WTC11 (cell line): ENCODE data around the gene PARVG.

Source experiments
- CREB1 ChIP-seq: sonication (generic); formaldehyde crosslinking; IDR thresholded peaks from 2 replicates; pipeline ENCODE4 v1.8.0; 2023; ENCODE audit warnings: mild to moderate bottlenecking, missing genetic modification reagents
- GRHL2 ChIP-seq: fragments of 250-450 bp; sonication (Bioruptor Pico); IDR thresholded peaks from 2 replicates; pipeline ENCODE4 v1.8.0; 2022; ENCODE audit warnings: mild to moderate bottlenecking, moderate library complexity; ENCODE audit not compliant: insufficient replicate concordance, severe bottlenecking
- JUN ChIP-seq: sonication (generic); formaldehyde crosslinking; IDR thresholded peaks from 2 replicates; pipeline ENCODE4 v1.8.0; 2023; ENCODE audit warnings: mild to moderate bottlenecking, missing genetic modification reagents
- NFYB ChIP-seq: sonication (generic); formaldehyde crosslinking; conservative IDR thresholded peaks from 2 replicates; pipeline ENCODE4 v1.8.0; 2022; ENCODE audit warnings: low read depth, missing genetic modification reagents
- SMAD4 ChIP-seq: sonication (generic); formaldehyde crosslinking; IDR thresholded peaks from 2 replicates; pipeline ENCODE4 v1.8.0; 2022; ENCODE audit warnings: mild to moderate bottlenecking, missing genetic modification reagents
- SP1 ChIP-seq: sonication (generic); formaldehyde crosslinking; conservative IDR thresholded peaks from 2 replicates; pipeline ENCODE4 v1.8.1; 2022; ENCODE audit warnings: missing genetic modification reagents
- TF ChIP-seq, protein P1 (sequence below): sonication (generic); formaldehyde crosslinking; IDR thresholded peaks from 2 replicates; pipeline ENCODE4 v1.8.0; 2022; ENCODE audit warnings: mild to moderate bottlenecking, missing genetic modification reagents
- TF ChIP-seq, protein P2 (sequence below): fragments of 200-600 bp; IDR thresholded peaks from 2 replicates; pipeline ENCODE4 v1.8.0; 2022; ENCODE audit warnings: antibody characterized with exemption
- TF ChIP-seq, protein P3 (sequence below): sonication (generic); formaldehyde crosslinking; IDR thresholded peaks from 2 replicates; pipeline ENCODE4 v1.8.1; 2023; ENCODE audit warnings: mild to moderate bottlenecking, missing genetic modification reagents, moderate library complexity
- TF ChIP-seq, protein P4 (sequence below): sonication (generic); formaldehyde crosslinking; IDR thresholded peaks from 2 replicates; pipeline ENCODE4 v1.8.0; 2022; ENCODE audit warnings: mild to moderate bottlenecking, missing genetic modification reagents
- TF ChIP-seq, protein P5 (sequence below): fragments of 250-450 bp; sonication (Bioruptor Pico); IDR thresholded peaks from 2 replicates; pipeline ENCODE4 v1.9.0; 2021; ENCODE audit warnings: mild to moderate bottlenecking, borderline replicate concordance
- TF ChIP-seq, protein P6 (sequence below): sonication (generic); formaldehyde crosslinking; IDR thresholded peaks from 2 replicates; pipeline ENCODE4 v1.8.1; 2023; ENCODE audit warnings: mild to moderate bottlenecking, missing genetic modification reagents, moderate library complexity
- TF ChIP-seq, protein P7 (sequence below): fragments of 250-450 bp; sonication (Bioruptor Pico); conservative IDR thresholded peaks from 2 replicates; pipeline ENCODE4 v1.9.0; 2021; ENCODE audit warnings: mild to moderate bottlenecking

DNA sequence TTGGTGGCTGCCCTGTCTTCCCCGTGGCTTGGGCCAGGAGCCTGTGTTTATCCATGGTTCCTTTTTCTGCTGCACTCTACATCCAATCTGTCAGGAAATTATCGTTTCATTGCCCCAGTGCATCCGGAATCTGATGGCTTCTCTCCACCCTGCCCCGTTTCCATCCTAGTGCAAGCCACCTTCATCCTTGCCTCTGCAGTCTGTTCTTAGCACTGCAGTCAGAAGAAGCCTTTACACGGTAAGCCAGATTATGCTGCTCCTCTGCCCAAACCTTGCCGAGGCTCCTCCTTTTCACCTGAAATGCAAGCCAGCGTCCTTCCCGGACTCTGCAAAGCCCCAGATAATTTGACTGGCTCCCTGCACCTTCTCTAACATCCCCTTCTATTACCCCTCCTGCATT, 45.1 kb downstream of the PARVG start:
- TF ChIP-seq, protein P1, sequence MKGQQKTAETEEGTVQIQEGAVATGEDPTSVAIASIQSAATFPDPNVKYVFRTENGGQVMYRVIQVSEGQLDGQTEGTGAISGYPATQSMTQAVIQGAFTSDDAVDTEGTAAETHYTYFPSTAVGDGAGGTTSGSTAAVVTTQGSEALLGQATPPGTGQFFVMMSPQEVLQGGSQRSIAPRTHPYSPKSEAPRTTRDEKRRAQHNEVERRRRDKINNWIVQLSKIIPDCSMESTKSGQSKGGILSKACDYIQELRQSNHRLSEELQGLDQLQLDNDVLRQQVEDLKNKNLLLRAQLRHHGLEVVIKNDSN (CRISPR knock-in tag) = no peak
- TF ChIP-seq GRHL2 (CRISPR knock-in tag) = no peak
- TF ChIP-seq, protein P2, sequence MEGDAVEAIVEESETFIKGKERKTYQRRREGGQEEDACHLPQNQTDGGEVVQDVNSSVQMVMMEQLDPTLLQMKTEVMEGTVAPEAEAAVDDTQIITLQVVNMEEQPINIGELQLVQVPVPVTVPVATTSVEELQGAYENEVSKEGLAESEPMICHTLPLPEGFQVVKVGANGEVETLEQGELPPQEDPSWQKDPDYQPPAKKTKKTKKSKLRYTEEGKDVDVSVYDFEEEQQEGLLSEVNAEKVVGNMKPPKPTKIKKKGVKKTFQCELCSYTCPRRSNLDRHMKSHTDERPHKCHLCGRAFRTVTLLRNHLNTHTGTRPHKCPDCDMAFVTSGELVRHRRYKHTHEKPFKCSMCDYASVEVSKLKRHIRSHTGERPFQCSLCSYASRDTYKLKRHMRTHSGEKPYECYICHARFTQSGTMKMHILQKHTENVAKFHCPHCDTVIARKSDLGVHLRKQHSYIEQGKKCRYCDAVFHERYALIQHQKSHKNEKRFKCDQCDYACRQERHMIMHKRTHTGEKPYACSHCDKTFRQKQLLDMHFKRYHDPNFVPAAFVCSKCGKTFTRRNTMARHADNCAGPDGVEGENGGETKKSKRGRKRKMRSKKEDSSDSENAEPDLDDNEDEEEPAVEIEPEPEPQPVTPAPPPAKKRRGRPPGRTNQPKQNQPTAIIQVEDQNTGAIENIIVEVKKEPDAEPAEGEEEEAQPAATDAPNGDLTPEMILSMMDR = no peak
- TF ChIP-seq, protein P3, sequence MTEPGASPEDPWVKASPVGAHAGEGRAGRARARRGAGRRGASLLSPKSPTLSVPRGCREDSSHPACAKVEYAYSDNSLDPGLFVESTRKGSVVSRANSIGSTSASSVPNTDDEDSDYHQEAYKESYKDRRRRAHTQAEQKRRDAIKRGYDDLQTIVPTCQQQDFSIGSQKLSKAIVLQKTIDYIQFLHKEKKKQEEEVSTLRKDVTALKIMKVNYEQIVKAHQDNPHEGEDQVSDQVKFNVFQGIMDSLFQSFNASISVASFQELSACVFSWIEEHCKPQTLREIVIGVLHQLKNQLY (CRISPR knock-in tag) = no peak
- TF ChIP-seq, protein P4, sequence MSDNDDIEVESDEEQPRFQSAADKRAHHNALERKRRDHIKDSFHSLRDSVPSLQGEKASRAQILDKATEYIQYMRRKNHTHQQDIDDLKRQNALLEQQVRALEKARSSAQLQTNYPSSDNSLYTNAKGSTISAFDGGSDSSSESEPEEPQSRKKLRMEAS (CRISPR knock-in tag) = no peak
- no peak for TF ChIP-seq CREB1 (CRISPR knock-in tag)
- TF ChIP-seq NFYB = no peak
- no peak for TF ChIP-seq SP1 (CRISPR knock-in tag)
- TF ChIP-seq, protein P5, sequence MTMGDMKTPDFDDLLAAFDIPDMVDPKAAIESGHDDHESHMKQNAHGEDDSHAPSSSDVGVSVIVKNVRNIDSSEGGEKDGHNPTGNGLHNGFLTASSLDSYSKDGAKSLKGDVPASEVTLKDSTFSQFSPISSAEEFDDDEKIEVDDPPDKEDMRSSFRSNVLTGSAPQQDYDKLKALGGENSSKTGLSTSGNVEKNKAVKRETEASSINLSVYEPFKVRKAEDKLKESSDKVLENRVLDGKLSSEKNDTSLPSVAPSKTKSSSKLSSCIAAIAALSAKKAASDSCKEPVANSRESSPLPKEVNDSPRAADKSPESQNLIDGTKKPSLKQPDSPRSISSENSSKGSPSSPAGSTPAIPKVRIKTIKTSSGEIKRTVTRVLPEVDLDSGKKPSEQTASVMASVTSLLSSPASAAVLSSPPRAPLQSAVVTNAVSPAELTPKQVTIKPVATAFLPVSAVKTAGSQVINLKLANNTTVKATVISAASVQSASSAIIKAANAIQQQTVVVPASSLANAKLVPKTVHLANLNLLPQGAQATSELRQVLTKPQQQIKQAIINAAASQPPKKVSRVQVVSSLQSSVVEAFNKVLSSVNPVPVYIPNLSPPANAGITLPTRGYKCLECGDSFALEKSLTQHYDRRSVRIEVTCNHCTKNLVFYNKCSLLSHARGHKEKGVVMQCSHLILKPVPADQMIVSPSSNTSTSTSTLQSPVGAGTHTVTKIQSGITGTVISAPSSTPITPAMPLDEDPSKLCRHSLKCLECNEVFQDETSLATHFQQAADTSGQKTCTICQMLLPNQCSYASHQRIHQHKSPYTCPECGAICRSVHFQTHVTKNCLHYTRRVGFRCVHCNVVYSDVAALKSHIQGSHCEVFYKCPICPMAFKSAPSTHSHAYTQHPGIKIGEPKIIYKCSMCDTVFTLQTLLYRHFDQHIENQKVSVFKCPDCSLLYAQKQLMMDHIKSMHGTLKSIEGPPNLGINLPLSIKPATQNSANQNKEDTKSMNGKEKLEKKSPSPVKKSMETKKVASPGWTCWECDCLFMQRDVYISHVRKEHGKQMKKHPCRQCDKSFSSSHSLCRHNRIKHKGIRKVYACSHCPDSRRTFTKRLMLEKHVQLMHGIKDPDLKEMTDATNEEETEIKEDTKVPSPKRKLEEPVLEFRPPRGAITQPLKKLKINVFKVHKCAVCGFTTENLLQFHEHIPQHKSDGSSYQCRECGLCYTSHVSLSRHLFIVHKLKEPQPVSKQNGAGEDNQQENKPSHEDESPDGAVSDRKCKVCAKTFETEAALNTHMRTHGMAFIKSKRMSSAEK = no peak
- TF ChIP-seq, protein P6, sequence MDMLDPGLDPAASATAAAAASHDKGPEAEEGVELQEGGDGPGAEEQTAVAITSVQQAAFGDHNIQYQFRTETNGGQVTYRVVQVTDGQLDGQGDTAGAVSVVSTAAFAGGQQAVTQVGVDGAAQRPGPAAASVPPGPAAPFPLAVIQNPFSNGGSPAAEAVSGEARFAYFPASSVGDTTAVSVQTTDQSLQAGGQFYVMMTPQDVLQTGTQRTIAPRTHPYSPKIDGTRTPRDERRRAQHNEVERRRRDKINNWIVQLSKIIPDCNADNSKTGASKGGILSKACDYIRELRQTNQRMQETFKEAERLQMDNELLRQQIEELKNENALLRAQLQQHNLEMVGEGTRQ = no peak
- no peak for TF ChIP-seq SMAD4
- no peak for TF ChIP-seq JUN (CRISPR knock-in tag)
- TF ChIP-seq, protein P7, sequence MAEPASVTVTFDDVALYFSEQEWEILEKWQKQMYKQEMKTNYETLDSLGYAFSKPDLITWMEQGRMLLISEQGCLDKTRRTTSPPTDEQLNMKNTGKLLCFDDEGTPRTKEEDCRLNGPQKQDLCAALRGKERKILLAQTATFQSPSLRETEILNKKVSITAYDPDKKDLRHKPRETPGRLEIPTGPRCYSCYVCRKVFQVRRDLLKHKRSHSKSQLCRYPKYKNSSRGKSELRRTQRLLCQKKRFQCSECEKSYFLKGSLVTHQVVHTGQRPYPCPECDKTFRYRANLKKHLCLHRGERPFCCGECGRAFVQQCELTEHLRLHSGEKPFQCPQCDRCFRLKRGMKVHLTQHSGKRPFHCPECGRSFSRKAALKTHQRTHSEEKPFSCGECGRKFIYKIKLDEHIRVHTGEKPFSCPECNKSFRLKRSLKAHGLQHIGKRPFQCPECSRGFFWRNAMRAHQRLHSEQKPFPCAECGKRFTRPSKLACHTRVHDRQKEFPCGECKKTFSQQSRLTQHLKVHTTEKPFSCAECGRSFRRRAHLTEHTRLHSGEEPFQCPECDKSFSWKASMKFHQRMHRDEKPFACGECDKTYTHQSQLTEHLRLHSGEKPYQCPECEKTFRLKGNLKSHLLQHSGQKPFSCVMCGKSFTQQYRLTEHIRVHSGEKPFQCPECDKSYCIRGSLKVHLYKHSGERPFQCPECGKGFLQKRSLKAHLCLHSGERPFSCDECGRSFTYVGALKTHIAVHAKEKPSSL (CRISPR knock-in tag) = no peak
